GM19239 (cell line): ENCODE measurements around the gene TEX261.

Experiments used
- DNase-seq: peaks from one replicate; pipeline ENCODE4 v3.0.0; 2011; ENCODE audit warnings: low spot score; ENCODE audit not compliant: insufficient read length
- FAIRE-seq: peaks from 2 replicates; lab custom pipeline; 2011; peaks lifted over from hg19 to GRCh38; lab: Jason Lieb, UNC

The TEX261 gene

GRCh38 chr2:70960833-70961647, 33.6 kb downstream of the TEX261 start:
- FAIRE-seq = no peak

GRCh38 chr2:70959851-70960832, 34.5 kb downstream of the TEX261 start:
- no peak for FAIRE-seq
- no peak for DNase-seq

More at GRCh38 chr2:70960833-70961647, 33.6 kb downstream of the TEX261 start:
- DNase-seq = no peak

GRCh38 chr2:70959271-70959761, 35.4 kb downstream of the TEX261 start:
- FAIRE-seq (no peak), DNase-seq (no peak)

GRCh38 chr2:70958759-70959158, 35.9 kb downstream of the TEX261 start:
- FAIRE-seq = no peak

GRCh38 chr2:70957798-70958197, 36.9 kb downstream of the TEX261 start:
- FAIRE-seq (no peak), DNase-seq (no peak)

More at GRCh38 chr2:70958759-70959158, 35.9 kb downstream of the TEX261 start:
- no peak for DNase-seq

GRCh38 chr2:70956141-70956540, 38.5 kb downstream of the TEX261 start:
- FAIRE-seq (no peak), DNase-seq (no peak)

- DNase-seq = no peak
- FAIRE-seq = no peak
These were observed 39.8 kb downstream of the TEX261 start for GRCh38 chr2:70954886-70955285.

GRCh38 chr2:70949086-70949485, 45.6 kb downstream of the TEX261 start:
- no peak for DNase-seq
- FAIRE-seq = no peak

- peak; percentile 82 for FAIRE-seq
- peak; percentile 67 for DNase-seq
These were observed 46.2 kb downstream of the TEX261 start for GRCh38 chr2:70948337-70949003.

- DNase-seq = no peak
- no peak for FAIRE-seq
These were observed 47.0 kb downstream of the TEX261 start for GRCh38 chr2:70947556-70948184.

GRCh38 chr2:70946832-70947442, 47.7 kb downstream of the TEX261 start:
- peak; percentile 37 for FAIRE-seq
- no peak for DNase-seq

- no peak for DNase-seq
- FAIRE-seq = no peak
These were observed 50.5 kb downstream of the TEX261 start for GRCh38 chr2:70944111-70944690.

- DNase-seq (no peak), FAIRE-seq (no peak)
These were observed 51.3 kb downstream of the TEX261 start for GRCh38 chr2:70943205-70943871.

GRCh38 chr2:70942396-70943204, 52.1 kb downstream of the TEX261 start:
- DNase-seq (no peak), FAIRE-seq (no peak)

GRCh38 chr2:70941701-70942100, 53.0 kb downstream of the TEX261 start:
- DNase-seq (no peak), FAIRE-seq (no peak)

- FAIRE-seq (no peak), DNase-seq (no peak)
These were observed 53.5 kb downstream of the TEX261 start for GRCh38 chr2:70941186-70941585.

GRCh38 chr2:70939839-70940580, 54.7 kb downstream of the TEX261 start:
- FAIRE-seq (no peak), DNase-seq (no peak)
